NCI-H2171 (cell line): ENCODE results near the gene CFAP157.
A peak's percentile ranks its signal among the peaks of the same experiment; 100 is the strongest.

ENCODE experiments used
- DNase-seq: peaks from one replicate; lab custom pipeline; 2025; lab: John Stamatoyannopoulos, UW

The CFAP157 gene

DNA sequence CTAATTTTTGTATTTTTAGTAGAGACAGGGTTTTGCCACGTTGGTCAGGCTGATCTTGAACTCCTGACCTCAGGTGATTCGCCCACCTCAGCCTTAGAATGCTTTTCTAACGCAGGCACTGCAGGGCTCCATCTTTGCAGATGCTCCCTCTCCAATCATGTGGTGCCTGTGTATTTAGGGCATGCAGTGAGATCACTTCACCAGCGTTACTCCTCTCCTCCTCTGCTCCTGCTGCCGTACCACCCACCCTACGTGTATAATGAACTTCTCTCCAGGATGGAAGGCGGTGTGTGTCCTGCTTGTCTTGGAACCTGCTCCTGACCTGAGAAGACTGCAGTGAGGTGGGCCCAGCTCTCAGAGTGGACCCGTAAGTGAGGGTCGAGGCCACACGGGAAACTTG is 13.6 kb upstream of the CFAP157 start:
- DNase-seq, result no peak

DNA sequence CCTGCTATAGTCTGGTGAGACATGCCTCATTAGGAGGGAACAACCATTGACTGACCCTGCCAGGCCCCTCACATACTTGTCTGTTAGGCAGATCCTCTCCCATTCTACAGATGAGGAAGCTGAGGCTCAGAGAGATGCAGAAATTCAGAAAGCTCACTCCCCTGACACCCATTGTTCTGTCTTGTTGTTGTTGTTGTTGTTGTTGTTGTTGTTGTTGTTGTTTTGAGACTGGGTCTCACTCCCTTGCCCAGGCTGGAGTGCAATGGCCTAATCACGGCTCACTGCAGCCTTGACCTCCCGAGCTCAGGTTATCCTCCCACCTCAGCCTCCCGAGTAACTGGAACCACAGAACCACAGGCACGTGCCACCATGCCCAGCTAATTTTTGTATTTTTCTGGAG is 13.1 kb upstream of the CFAP157 start:
- no peak for DNase-seq

DNA sequence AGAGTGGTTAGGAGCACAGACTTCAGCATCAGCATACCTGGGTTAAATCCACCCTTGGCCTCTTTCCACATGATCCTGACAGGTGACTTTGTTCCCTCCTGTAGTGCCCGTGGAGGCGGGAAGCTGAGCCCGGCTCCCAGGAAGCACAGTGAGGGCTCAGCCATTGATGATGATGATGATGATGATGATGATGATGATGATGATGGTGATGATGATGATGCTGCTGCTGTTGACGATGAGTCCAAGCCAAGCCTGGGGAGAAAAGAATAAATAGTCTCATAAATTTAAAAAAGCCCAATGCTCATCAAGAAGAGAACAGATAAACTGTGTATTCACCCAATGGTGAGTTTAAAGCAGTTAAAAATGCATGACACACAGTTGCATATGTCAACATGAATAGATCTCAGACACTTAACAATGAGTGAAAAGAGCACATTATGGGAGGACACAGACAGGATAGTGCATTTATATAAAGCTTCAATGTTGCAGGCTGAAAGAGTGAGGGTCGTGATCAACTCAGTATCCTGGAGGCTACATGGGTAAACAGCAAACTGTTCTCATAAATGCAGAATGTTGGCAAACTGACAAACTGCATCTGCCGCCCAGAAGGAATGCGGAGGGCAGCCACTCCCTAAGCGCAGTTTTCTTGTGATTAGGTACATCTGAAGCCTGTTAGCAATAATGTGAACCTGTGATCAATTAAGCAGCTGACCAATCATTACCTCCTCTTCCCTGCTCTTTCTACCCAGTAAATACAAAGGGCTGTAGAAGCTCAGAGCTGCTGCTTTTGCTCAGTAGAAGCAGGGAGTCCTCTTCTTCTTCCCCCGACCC is 11.7 kb upstream of the CFAP157 start:
- DNase-seq, result no peak

DNA sequence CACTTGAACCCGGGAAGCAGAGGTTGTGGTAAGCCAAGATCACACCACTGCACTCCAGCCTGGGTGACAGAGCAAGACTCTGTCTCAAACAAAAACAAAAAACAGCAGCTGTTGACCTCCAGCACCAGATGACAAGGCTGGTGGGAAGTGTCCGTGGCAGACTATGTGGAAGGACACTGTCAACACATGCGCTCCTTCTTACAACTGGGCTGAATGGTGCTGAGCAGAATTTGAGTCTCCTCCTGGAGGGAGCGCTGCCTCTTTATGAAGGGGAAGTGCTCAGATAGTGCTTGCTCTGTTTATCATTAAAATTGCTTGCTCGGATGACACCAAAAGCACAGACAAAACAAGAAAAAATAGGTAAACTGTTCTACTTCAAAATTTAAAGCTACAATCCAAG is 9.2 kb upstream of the CFAP157 start:
- DNase-seq, result no peak

DNA sequence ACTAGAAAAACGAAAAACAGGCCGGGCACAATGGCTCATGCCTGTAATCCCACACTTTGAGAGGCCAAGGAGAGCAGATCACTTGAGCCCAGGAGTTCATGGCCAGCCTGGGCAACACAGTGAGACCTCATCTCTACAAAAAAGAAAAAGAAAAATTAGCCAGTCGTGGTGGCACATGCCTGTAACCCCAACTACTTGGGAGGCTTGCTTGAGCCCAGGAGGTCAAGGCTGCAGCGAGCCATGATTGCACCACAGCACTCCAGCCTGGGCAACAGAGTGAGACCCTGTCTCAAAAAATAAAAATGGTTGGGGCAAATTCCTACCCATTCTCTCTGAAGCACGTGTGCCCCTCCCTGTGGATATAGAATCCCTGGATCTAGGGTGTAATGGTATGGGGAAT is 8.4 kb upstream of the CFAP157 start:
- DNase-seq, result no peak

DNA sequence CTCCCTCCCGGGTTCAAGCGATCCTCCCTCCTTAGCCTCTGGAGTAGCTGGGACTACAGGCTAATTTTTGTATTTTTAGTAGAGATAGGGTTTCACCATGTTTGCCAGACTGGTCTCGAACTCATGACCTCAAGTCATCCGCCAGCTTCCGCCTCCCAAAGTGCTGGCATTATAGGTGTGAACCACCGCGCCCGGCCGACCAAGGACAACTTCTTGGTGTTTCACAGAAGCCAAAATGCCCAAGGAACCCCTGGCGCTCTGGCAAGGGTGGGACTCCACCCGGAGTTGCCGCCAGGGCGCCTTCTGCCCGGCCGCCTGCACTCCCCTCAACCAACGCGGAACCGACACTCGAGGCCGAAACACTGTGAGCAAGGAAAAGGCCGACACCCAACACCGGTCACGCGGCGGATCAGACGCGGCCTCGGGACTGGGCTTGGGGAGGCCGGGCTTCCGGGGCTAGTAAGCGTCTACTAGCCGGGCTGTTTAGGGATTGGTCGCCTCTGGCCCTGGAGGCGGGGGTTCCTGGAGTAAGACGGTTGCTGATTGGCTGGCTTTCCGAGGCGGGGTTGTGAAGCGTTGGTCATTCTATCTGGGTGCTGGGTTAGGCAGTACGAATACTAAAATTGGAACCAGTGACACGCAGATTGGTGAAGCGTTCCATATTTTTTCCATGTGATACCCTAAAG is 7.7 kb upstream of the CFAP157 start:
- peak; percentile 71 for DNase-seq

DNA sequence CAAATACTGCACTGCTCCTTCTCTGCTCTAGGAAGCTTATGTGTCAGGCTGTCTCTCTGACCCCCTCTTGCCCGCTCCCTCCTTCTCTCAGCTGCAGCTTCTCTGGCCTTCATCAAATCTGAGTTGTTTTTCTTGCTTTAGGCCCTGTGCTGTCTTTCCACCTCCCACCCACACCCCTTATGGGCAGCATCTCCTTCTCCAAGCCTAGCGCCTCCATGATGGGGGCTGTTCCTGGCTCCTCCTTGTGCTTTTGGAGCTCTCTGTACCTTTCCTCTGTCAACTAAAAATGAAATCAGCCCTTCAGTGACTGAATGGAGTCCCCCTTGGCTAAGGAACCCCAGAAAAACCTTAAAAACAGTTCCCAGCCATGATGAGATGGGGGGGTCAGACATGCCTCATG is 6.6 kb upstream of the CFAP157 start:
- DNase-seq, result no peak

DNA sequence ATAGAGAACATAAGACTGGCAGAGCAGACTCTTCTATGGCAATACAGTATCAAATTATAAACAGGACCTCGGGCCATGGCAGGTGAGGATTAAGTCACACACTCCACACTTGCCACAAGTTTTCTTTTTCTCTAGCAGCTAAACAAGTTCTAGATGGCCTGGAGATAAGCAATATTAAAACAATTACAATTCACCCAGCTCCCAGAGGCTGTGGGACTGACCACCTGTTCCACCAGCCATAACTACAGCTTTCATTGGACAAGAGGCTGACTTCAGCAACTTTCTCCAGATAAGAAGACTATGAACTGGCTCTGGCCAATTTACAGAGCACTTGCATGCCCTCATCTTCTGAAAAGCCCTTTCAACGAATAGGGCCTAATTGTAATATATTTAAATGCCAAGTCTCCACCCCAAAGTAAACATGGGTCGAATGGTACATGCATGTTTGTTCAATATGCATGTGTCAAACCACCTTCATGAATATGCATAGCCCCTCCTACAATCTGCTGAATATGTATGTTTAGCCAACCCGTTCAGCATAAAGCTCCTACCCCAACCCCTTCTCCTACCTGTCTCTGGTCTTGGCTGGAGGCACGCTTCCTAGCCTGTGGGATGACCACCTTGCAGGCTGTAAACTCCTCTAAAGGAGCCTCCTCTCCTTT is 6.1 kb upstream of the CFAP157 start:
- no peak for DNase-seq

DNA sequence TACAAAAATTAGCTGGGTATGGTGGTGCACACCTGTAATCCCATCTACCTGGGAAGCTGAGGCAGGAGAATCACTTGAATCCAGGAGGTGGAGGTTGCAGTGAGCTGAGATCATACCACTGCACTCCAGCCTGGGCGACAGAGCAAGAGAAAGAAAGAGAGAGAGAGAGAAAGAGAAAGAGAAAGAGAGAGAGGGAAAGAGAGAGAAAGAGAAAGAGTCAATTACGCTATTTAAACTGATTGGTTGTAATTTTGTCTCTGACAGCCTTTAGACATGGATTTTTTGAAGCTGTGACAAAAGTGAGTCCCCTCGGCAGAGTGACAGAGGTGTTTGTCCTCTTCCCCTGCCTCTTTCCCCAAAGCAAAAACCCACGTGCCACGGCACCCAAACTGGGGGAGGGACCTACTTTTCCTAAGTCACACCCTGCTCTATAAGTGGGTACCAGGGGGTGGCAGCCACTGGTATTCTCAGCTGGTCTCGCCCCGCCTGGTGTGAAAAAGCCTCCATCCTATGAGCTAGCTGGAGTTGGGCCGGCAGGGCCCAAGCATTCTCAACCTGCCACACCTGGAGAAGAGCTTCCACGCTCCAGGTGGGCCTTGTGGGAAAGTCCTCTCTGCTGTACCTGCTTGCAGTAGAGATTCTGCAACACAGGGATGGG is 3.4 kb upstream of the CFAP157 start:
- no peak for DNase-seq

DNA sequence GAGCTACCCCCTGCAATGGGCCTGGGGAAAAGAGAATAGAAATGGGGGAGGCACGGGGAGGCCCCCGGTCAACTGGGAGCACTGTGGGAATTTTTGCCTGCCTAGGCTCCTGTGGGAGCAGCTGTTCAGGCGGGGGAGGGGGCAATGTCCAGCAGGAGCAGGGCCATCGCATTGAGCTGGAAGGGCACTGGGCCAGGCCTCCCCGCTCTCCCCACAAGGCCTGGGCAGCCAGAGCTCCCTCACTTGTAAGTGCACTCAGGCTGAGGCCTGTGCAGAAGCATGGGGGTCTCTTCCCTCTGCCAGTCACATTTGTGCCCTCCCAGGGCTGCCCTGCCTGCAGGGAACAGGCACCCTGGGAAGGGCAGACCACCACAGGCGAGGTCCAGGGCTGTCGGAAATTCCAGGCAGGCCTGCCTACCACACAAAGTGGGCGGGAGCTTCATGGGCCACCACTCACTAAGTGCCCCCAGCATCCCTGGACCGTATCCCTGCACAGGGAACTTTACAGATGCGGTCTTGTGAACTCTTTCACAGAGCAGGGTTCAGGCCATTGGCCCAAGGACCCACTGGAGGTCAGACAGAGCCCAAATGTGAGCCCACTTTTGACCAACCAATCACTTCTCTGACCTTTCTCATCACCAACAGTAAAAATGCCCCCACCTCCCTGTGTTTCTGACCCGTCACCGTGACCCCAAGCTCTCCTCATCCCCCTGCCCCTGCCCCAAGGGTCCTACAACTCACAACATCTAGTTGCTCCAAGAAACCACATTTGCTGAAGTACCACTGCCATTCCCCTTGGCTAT is 1.0 kb upstream of the CFAP157 start:
- no peak for DNase-seq

DNA sequence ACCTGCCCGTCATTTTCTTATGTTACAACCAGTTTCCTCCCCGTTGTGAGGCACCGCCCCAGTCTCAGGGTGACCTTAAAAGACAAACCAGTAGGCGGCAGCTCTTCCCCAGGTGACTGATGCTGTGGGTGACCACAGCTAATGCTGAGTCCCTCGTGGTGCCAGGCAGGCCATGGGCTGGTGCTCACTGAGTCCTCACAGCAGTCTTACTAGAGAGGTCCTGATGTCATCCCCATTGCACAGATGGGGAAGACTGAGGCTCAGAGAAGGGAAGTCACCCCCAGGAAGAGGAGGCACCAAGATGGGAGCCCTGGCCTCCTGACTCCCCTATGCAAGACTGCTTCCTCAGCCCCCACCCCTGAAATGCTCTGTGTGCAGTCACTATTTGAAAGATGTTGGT is 978 bp downstream of the CFAP157 start:
- no peak for DNase-seq

DNA sequence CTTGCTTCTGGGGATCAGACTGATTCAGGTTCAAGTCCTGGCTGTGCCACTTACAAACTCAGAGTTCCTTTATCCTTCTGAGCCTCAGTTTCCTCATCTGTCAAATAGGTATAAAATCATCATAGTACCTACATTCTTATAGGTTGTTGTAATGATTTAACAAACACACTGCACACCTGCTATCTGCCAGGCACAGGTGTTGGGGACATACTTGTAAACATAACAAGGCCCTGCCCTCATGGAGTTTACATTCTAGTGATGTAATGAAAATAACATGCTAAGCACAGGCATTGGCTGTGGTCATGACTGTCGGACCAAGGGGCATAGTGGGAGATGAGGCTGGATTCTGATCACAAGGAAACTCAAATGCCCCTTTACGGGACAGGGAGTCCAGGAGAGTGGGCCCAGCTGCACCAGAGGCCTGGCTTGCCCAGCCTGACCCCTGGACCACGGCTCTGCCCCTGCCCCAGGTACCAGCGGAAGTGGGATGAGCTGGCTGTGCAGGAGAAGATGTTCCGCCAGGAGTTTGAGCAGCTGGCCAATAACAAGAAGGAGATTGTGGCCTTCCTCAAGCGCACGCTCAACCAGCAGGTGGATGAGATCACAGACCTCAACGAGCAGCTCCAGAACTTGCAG is 2.3 kb downstream of the CFAP157 start:
- no peak for DNase-seq

DNA sequence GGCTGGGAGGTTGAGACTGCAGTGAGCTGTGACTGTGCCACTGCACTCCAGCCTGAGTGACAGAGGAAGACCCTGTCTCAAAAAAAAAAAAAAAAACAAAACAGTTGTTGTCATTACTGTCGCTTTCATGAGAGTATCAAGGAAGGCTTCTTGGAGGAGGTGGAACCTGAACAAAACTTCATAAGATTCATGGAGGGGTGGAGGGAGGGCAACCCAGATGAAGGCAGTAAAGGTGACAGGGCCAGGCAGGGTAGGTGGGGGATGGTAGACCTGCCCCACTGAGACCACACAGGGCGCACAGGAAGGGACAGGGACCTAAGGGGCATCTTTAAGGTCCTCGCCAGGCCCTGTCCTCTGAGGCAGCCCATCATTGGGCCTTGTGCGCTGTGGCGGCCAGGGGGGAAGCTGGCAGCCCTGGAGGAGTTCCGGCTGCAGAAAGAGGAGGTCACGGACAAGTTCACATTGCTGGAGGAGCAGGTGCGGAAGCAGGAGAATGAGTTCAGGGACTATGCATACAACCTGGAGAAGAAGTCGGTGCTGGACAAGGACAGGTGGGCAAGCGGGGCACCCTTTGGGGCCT is 3.5 kb downstream of the CFAP157 start:
- DNase-seq, result no peak

DNA sequence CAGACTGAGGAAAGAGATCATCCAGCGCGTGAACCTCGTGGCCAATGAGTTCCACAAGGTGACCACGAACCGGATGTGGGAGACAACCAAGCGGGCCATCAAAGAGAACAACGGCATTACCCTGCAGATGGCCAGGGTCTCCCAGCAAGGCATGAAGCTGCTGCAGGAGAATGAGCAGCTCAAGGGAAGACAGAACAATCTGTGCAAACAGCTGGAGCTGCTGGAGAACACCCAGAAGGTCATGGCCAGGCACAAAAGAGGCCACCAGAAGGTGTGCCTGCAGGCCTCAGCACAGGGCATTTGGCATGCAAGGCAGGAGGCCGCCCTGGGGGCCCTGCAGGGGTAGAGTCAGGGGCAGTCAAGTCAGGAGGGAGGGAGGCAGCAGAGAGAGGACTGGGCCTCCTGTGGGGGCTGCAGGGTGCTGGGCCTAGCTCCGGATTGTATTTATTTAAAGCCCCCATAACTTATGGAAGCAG is 4.5 kb downstream of the CFAP157 start:
- DNase-seq, result no peak

DNA sequence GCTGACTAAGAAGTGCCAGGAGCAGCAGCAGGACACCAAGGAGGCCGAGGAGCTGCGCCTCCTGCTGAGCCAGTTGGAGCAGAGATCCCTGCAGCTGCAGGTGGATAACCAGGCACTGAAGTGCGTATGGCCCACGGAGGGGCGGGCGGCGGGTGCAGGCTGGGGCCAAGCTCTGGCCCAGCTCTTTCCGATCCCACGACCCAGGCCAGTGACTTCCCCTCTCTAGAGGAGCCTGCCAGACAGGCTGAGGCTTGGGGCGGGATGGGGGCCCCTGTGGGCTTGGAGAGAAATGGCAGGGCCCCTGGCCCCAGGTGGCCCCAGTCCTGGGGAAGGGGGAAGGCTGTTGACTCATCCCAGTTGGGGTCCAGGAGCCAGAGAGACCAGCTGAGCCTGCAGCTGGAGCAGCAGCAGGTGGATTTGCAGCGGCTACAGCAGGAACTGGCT is 5.1 kb downstream of the CFAP157 start:
- DNase-seq, result peak; percentile 58

DNA sequence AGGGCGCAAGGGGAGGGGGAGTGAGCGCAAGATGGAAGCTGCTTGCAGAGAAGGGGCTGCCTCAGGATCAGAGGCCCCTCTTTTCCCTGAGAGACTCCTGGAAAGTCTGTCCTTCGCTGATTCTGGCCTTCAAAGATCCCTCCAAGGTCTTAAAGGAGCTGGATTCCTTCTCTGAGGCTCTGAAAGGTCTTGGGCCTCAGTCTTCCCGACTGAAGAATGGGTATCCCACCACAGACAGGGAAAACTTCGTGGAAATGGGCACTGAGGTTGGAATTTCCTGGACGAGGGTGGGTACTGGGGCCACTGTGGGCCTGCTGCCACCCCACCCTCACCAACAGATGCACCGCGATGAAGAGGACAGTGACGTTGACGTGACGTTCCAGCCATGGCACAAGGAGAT is 5.6 kb downstream of the CFAP157 start:
- DNase-seq, result no peak

DNA sequence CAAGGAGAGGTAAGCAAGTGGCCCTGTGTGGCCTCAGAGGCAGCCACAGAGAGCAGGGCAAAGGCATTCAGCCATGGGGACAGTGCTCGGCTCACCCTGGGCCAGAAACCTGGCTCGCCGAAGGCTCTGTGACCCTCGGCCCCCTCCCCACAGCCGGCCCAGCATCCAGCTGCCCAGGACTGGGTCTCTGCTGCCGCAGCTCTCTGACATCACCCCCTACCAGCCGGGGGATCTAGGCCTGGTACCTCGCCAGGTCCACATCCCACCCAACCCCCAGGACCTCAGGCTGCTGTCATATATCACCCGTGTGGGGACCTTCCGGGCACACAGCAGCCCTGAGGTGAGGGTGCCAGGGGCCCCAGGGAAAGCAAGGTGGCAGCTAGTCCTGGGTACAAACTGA is 6.1 kb downstream of the CFAP157 start:
- no peak for DNase-seq

DNA sequence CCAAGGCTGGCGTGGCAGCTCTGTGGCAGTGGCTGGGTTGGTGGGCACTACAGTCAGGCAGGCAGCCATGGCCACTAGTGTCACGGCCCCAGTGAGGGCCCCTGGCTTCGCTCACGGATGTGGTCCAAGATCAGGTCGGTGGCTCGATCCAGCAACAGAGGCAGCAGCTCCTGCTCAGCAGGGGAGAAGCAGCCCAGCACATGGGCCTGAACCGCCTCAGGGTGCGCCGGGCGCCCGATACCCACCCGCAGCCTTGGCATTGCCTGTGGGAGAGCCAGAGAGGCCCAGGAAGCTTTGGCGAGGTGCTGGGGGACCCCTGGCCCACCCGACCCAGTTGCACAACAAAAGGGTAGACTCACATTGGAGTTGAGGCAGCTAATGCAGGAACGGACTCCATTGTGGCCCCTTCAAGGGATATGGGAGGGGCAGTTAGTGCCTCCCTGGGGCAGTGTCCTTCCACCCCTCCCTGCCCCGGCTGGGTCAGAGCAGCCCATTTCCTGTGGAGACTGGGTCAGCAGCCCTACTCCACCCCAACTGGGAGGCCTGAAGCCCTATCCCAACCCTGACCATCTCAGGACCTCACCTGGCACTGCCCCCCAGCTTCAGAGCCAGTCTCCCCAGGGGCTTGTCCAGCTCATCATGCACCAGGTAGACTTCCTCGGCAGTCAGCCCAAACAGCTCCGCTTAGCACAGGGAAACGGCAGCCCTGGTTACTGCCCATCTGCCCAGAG is 7.4 kb downstream of the CFAP157 start:
- DNase-seq, result no peak

DNA sequence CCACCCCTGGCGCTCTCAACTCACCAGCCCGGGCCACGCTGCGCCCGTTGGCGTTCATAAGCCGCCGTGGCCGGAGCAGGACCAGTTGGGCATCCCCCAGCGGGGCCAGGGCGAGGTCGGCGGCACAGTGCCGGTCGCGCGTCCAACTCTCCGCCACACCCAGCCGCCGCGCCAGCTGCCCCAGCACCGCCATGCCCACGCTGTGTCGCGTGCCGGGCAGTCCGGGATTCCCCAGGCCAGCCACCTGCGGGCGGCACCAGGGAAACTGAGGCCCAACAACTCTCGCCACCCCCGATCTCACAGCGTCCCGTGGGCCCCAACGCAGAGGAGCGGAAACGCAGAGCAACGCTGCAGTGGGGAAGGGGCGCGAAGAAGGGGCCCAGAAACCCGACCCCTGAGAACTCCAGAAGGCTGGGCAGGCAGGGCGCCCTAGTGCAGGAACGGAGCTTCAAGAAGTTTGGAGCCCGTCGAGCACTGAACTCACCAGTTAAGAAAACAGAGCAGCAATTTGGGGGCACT is 8.2 kb downstream of the CFAP157 start:
- no peak for DNase-seq
